Measurements from ENCODE around the gene VTI1A.

Gene VTI1A

DNA sequence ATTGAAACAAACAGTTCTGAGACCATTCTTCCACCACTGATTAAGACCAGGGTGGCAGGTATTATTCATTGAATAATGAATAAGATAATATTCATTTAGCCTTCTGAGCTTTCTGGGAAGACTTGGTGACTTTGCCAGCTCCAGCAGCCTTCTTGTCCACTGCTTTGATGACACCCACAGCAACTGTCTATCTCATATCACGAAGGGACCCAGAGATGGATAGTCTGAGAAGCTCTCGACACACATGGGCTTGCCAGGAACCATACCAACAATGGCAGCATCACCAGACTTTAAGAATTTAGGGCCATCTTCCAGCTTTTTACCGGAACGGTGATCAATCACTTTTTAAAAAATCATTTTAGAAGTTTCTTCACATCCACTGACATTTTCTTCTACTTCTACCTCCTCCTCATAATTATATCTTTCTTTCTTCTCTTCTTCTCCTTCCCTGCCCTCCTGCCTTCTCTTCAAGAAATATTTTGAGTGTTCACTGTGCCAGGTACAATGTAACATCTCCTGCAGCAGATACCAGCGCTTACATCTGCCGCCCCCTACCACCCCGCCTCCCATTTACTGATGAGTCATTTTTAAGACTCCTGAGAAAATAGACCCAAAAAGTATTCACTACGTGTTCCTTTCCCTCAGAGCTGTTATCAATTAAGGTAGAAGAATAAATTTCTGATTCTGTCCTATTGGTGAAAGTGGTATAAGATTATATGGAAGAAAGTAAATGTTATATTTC, 101.7 kb downstream of the VTI1A start:
- DNase-seq, result no peak

DNA sequence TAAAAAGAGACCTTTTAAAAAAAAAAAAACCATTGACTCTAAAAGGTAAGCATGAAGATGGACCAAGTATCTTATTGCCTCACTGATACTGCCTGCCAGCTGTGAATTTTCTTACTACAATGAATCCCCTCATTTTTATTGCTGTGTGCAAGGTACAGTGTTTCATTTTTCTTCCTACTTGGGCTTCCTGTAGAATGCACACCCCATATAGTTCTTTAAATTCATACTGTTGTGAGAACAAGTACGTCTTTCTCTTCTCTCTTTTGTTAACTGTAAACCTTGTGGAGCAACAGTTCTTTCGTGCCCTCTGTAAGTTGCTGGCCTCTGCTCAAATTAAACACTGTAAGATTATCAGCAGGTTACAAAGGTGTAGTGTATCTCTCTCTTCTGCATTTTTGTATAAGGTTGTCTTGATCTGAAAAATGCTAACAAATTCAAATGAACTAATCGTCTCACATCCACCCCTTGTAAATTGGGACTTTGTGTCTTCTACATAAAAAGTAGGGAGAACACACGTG, 105.6 kb downstream of the VTI1A start:
- DNase-seq, result no peak

GRCh38 chr10:112553315-112553714, 106.3 kb downstream of the VTI1A start:
- DNase-seq, result no peak

GRCh38 chr10:112554263-112554662, 107.2 kb downstream of the VTI1A start:
- no peak for DNase-seq

DNA sequence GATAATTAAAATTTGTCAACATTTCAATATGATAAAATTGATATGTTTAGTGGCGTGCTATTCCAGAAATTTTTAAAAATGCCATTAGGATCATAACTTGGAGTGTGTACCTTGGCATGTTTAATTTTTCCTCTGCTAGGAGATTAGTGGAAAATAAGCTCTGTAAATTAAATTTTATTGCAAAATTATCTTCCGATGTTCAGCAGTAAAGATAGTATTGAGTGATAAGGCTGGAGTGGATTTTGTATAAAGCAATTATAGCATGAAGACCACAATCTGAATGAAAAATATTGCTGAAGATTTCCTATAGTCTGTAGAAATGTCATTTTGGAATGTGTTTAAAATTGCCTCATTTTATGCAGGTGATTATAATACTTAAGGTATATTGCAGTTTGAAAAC, 110.2 kb downstream of the VTI1A start:
- DNase-seq, result no peak

GRCh38 chr10:112558476-112559142, 111.6 kb downstream of the VTI1A start:
- DNase-seq, result no peak

DNA sequence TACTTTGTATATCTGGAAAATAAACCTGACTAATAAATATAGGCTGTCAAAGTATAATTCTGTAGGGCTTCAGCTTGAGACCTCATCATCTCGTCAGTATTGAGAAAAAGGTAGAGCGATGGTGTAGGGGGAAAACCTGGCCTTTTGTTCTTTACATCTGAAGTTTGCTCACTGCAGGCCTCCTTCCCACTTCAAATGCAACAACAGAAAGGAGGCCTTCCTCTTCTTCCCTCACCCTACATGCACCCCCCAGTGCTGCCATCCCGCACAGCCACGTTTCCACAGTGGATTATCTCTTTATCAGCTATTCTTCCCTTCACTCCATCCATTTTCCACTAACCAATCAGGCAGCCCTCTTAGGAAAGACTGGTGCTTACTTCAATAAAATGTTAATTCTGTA, 112.3 kb downstream of the VTI1A start:
- DNase-seq, result no peak

DNA sequence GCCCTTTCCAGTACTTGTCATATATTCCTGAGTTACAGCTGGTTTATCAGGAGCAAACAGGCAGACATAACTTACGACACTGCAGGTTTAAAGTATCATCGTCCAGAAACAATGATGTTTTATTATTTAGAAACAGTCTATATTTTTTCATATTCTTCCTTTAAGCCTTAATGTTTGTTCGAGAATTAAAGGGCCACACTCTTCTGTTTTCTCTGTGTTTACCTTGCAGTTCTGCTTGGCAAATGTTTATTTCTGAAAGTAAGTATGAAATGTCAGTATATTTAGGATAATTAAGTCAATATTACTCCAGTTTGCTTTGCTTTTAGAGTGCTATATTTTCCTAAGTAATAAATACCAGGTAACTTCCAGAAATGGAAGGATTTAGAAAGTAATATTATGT, 115.1 kb downstream of the VTI1A start:
- DNase-seq, result no peak

- DNase-seq, result no peak
Observed at GRCh38 chr10:112562809-112563663, 116.0 kb downstream of the VTI1A start.

- DNase-seq, result no peak
Observed at GRCh38 chr10:112564337-112564736, 117.3 kb downstream of the VTI1A start.

- DNase-seq, result no peak
Observed at GRCh38 chr10:112565434-112566053, 118.5 kb downstream of the VTI1A start.

GRCh38 chr10:112570585-112570984, 123.6 kb downstream of the VTI1A start:
- no peak for DNase-seq

GRCh38 chr10:112579578-112579977, 132.6 kb downstream of the VTI1A start:
- no peak for DNase-seq

GRCh38 chr10:112580267-112580666, 133.3 kb downstream of the VTI1A start:
- no peak for DNase-seq

DNA sequence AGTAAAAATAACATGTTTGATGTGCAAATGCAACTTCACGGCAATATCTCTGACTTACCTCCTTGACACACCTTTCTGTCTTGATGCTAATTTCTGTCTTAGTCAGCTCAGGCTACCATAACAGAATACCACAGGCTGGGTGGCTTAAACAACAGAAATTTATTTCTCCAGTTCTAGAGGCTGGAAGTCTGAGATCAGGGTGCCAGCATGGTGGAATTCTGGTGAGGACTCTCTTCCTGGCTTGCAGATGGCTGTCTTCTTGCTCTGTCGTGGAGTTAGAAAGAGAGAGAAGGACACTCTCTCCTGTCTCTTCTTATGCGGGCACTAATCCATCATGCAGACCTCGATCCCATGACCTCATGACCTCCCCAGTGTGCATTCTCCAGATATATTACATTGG, 134.9 kb downstream of the VTI1A start:
- DNase-seq, result no peak

GRCh38 chr10:112583236-112583939, 136.4 kb downstream of the VTI1A start:
- no peak for DNase-seq

DNA sequence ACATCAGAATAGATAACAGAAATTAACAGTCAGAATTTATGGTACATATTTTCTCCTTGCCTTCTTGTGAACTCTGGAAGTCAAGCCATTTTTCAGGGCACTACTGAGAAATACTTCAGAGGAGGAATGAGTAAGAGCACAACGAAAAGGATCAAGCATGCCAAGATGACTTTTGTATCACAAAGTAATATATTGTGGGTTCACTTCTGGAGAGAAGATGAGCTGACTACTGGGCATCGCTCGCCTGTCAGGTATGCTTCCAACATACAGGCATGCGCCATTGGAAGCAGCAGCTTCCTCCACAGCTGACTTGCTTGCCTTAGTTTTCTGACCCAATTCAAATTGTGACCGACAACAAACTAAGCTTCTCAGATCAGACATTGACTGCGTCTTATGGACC, 137.3 kb downstream of the VTI1A start:
- DNase-seq, result no peak

GRCh38 chr10:112585126-112585525, 138.1 kb downstream of the VTI1A start:
- no peak for DNase-seq

DNA sequence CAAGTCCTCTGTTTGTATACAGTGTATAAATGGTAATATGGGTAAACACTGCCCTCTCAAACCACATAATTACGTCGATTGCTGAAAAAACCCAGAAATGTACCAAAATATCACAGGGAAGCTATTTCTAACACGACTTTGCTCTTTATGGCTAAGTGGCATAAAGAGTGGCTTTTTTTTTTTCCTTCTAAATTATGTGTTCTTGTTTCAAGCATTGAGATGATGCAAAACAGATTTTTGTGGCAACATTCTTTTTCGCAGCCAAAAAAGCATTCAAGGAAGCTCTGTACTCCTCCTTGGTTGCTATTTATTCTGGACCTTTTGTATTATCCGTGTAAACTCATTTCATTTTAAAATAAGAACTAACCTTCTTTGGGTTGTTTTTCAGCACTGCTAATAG, 138.9 kb downstream of the VTI1A start:
- no peak for DNase-seq

DNA sequence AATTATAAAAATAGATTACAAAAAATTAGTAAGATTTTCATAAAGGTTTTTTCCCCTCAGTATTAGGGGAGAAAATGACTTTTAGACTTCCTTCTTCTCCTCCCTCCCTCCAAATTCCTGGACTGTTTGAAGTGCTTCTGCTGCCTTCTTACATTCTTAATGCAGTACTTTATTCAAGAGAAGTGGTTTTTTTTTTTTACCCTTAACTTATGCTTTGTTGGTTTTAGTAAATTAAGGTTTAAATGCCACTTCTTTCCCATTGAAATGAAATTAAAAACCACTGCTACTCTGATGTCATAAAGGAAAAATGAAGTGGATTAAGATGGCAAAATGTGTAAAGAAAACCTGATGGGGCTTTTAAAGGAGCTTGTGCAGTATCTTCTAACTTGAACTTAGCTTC, 140.7 kb downstream of the VTI1A start:
- no peak for DNase-seq

DNA sequence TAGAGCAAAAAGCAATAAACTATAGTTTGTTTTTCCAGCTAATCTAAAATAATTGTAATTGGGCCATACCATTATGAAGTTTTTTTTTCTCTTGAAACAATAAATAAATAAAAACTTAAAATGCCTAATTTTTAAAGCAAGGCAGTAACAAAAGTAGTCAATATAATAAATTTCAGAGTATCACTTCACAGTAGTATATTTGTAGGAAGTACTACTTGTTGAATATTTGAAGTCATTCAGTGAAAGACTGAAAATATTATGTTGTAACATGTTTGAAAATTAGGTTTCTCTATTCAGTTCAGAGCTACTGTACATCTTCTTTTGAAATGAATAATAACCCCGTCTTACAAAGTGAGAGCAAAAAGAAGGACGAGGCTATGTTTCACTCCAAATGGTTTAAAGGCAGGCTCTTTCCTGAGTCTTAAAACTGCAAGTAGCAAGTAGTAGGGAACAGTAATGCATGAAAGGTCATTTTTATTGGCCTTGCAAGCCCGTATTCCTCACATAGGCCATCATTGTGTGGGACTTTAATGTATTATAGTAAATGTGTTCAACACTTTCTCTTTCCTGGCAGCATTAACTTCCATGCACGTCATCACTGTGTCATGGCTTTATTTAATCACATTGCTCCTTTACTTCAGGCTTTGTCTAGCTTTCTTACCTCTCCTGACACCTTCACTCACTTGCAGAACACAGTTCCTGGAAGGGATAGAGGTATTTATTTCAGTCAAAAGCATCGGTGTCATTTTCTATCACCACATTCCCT, 141.4 kb downstream of the VTI1A start:
- DNase-seq, result no peak

GRCh38 chr10:112589081-112589480, 142.1 kb downstream of the VTI1A start:
- no peak for DNase-seq

Data from activated gamma-delta T cell treated with Interleukin-2 at 50 U/mL for 16 hours (primary cell).